H1 (cell line): ENCODE measurements around the gene TRAF1.

Experiments
- CHD1 ChIP-seq: IDR thresholded peaks from 2 replicates; pipeline ENCODE4 v1.6.1; 2012; ENCODE audit warnings: low read depth, low read length, improper control_type of control experiment
- TAF1 ChIP-seq: IDR thresholded peaks from 2 replicates; pipeline ENCODE4 v1.6.1; 2011; ENCODE audit warnings: mild to moderate bottlenecking, low read depth, low read length

GRCh38 chr9:120888626-120889025 is 38.0 kb downstream of the TRAF1 start:
- TF ChIP-seq CHD1 (no peak), TAF1 (no peak)
